ENCODE results near the gene GSG1.

GSG1 gene

DNA sequence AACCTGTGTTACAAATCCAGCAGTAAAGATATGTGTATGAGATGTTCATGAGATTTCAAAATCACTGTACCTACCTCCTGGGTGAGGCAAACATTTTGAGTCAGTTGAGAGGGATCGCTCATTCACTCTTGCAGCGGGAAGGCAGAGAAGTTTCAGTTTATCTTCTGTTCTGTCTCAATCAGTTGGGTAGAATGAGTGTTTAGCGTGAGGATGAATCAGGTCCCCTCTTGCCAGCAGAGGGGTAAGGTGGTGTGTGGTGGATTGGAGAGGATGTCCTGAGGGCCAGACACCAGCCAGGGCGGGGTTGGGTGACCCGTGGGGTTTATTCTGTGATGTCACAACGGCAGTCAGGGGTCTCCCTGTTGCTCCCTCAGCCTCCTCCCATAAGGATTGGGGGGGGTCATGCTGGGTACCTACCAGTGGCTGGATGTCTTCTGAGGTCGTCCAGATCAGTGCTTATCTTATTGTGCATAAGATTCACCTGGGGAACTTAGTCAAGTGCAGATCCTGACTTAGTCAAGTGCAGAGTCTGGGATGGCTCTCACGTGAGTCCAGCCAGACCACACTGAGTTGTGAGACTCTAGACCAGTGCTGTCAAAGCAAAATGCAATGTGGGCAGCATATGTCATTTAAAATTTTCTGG, at the start of gene GSG1:
Gene GSG1 (minus strand): TSS at position 277 of the 643 bp plus-strand sequence. CDS start 155 bp downstream, at position 122.
- DNase-seq: no peak

- DNase-seq: no peak
These were observed 49.7 kb upstream of the GSG1 start for GRCh38 chr12:13153180-13153579.

DNA sequence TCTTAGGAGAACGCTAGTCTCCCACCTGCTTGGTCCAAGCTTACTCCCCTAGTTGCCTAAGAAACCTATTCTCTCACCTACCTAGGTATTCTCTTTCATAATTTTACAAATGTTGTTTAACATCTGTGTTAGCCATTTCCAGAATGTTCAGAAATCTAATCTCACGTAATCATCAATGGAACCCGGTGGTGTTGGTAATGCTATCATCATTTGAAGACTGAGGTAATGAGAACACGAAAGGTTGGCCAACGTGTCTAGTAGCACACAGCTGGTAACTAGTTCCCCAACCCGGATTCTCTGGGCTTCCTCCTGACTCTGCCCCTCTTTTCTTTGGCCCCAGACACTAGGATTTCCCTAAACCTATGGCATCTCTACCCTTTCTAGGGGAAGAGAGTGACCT, 49.3 kb upstream of the GSG1 start:
- DNase-seq: no peak

DNA sequence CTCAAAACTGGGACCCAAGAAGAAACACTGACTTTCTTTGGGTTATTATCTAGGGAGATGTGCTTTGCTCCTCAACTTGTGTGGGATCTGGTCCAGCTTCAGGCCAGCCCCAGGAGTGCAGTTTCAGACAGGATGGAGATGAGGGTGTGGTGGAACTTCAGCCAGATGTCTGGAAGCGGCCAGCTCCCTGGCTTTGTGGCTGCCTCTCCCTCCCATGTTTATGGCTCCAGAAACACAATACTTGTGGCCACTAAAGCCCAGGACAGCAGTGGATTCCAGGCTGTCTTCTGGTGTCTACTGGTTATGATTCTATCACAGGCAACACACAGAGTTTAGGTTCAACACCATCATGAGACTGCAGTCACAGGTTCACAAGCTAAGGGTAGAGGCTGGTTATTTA, 48.8 kb upstream of the GSG1 start:
- DNase-seq: no peak

DNA sequence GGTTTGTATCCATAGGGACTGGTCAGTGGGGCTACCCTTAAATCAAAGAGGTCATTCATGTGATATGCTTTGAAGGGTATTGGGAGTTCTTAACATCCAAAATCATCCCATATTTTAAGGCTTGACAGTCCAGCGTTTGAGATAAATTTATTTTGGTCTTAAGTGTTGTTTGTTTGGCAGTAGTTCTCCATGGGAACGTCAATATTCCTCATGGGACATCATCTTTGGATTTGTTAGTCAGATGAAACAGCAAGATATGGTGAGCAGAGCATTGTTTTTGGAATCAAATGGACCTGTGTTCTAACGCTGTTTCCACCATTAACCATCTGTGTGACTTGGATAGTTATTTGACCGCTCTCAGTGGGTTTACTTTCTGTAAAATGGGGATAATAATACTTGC, 45.9 kb upstream of the GSG1 start:
- DNase-seq: no peak

DNA sequence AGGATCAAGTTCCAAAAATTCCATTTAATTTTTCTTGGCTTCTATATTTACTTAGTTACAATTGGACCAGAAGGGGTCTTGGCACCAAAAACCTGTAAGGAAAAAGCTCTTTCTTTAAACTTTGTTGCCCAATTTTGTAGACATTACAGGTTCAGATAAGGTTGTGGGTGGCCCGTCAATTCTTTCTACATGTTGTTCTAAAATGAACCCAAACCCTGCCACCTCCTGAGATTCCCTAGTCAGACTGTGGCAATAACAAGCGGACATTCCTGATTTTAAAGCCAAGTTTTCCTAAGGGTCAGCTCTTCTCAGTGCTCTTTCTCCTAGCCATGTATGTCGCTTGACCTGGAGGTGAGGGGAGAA, 45.0 kb upstream of the GSG1 start:
- DNase-seq: no peak

GRCh38 chr12:13147688-13148484, 44.4 kb upstream of the GSG1 start:
- no peak for DNase-seq

GRCh38 chr12:13146336-13146938, 43.0 kb upstream of the GSG1 start:
- no peak for DNase-seq

DNA sequence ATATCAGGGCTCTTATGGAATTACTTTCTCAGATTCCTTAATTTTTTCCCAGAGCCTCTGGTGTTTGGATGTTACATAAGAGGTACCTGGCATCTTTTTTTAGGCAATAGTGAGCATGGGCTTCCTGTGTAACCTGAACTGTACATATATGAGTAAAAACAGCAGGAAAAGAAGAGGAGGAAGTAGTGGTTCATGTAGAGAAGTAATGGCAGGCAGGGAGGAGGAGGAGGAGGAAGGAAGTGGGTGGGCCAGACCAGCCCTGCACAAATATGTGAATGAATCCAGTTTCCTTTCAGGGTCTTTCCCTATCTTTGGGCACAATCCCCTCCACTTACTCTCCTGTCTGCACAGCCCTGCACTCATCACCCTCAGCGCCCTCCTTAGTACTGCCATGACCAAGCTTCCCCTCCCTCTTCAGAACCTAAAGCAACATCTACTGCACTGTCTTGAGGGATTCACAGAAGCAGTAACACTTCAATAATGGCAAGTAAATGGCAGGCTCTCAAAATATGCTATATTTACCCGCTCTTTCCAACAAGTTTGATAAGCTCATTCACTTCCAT, 40.9 kb upstream of the GSG1 start:
- DNase-seq: no peak

- no peak for DNase-seq
These were observed 39.3 kb upstream of the GSG1 start for GRCh38 chr12:13142747-13143146.

- no peak for DNase-seq
These were observed 38.2 kb upstream of the GSG1 start for GRCh38 chr12:13141686-13142085.

DNA sequence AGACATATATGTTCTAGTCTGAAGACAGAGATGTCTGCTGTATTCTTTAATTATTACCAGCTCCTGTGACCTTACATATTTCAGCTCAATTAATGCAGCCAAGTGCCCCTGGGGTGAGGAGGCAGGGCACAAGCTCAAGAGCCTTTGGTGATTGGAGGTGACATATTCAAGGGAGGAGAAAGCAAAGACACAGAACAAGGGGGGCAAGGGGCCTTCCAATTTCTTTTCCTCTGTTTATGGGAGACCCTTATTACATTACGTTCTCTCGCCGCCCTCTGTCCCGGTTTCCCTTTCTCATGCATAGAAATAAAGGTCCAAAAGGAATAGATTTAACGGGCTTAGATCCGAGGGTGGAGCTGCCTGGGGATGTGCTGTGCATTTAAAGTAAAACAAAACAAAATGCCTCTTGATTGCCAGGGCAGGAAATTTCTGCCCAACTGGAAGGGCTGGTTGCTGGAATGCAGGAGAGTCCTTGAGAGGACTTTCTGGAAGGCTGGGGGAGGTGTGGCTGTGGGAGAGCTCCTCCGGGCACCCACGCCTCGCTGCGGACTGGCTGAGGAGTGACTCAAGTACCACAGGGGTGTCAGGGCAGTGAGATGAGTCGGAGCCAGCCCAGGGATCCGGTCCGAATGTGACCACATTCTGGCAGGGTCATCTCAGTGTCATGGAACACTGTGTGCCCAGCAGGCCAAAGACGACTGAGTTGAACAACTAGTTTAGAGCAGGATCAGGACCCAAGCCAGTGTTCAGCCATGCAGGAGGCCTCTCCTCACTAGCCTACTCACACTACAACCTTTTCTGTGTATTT, 32.1 kb upstream of the GSG1 start:
- no peak for DNase-seq

GRCh38 chr12:13133886-13134285, 30.4 kb upstream of the GSG1 start:
- no peak for DNase-seq

GRCh38 chr12:13130981-13131380, 27.5 kb upstream of the GSG1 start:
- no peak for DNase-seq

- no peak for DNase-seq
These were observed 25.0 kb upstream of the GSG1 start for GRCh38 chr12:13128291-13128965.

DNA sequence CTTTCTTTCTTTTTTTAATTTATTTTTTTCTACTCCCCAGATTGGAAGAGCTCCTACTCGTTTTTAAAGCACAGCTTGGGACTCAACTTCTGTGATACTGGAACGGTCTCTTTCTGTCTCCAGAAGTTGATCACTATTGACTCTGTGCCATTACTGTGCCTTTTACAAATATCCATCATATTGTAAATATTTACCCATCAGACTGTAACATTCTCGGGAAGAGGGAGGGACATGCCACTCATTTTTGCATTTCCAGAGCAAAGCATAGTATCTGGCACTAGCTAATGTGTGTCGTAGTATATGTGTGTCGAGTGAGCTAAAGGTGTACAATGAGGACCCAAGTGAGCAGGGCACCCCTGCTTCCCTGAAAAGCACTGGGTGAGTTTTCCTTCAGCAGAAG, 24.0 kb upstream of the GSG1 start:
- no peak for DNase-seq

DNA sequence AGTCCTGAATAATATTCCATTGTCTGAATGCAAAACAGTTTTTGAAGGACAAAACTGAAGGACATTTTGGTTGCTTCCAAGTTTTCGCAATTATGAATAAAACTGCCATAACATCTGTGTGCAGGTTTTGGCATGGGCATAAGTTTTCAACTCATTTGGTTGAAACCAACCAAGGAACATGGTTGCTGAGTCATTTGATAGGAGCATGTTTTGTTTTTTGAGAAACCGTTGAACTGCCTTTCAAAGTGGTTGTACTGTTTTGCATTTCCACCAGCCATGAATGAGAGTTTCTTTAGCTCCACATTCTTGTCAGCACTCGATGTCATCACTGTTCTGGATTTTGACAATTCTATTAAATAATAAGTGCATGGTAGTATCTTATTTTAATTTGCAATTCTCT, 23.0 kb upstream of the GSG1 start:
- no peak for DNase-seq

DNA sequence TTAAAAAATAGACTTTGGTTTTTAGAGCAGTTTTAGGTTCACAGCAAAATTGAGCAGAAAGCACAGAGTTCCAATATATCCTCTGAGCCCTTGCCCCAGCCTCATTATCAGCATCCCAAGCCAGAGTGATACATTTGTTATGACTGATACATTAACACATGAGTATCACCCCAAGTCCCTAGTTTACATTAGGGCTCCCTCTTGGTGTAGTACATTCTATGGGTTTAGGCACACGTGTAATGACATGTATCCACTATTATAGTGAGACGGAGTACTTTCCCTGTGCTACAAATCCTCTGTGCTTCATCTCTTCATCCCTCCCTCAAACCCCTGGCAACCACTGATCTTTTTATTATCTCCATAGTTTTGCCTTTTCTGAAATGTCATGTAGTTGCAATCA, 22.5 kb upstream of the GSG1 start:
- no peak for DNase-seq

DNA sequence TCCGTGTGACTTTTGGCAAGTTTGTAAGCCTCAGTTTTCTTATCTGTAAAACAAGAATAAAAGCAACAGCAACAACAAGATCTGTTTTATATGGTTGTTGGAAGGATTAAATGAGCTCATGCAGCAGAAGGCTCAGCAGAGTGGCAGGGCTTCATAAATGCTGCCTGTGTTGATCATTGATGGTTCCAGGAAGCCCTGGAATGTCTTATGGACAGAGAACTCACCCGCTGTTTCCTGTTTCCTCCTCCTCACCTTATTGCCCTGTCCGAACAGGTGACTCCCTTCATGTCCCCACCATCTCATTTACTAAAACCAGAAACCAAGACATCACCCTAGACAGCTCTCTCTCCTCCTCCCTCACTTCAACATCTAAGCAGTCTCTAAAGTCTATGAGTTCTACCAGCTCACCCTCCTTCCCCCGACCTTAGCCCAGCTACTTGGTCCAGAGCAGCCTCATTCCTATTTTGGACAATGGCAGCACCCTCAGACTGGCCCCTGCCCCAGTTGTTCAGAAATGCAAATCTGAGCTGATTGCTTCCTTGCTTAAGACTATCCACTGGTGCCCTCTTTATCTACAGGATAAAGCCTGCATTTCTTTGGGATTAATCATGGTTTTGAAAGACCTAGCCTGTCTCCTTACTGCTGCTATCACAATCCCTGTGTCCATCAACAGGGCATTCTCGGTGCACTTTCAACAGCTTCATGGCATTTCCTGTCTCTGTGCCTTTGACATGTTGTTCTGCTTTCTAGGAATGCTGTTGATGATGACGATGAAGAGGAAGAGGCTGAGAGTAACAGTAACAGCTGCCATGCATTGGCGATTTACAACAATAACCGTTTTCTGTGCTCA, 21.4 kb upstream of the GSG1 start:
- no peak for DNase-seq

GRCh38 chr12:13121568-13121967, 18.1 kb upstream of the GSG1 start:
- no peak for DNase-seq

DNA sequence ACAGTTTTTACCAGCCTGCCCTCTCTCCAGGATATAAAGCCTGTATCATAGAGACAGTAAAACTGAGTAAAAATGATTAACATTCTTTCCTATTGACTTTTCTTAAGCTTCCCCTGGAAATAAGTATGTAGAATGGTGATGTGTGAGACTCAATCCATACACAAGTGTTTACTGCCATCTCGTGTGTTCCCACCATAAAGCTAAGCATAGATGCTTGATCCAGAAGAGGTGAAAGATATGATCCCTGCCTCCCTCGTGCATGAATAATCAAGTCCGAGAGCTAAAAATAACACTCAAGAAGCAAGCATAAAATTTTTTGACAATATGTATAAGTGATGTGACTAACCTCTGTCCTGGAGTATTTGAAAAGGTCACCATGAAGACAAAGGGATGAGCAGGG, 16.9 kb upstream of the GSG1 start:
- DNase-seq: no peak

DNA sequence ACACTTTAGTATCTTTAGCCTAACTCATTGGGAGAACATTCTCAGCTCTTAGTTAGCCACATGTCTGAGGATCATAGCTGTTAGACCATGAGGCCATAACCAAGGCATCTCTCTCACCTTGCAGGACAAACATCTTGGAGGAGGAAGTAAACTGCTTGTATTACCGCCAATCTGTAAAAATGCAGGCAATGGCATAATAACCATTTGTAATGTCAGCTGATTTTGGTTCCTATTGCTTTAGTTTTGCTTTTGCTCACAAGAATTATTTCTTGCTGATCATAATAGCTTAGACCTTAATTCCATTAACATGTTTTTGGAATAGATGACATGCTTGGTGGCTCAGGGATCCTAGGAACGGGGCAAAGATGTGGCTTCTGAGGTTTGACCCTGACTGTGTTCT, 16.4 kb upstream of the GSG1 start:
- DNase-seq: no peak

Measured in activated CD4-positive, alpha-beta T cell treated with anti-CD3 and anti-CD28 coated beads for 4 hours (primary cell).